Liver (tissue), 9 donors: ENCODE results near the gene CACNA1H. TPM values are rescaled to one million over a fixed set of nuclear protein-coding genes. Genes with fewer than 3 reads are reported as not detected.

Experiments
- DNase-seq: peaks from one replicate; pipeline ENCODE4 v3.0.0-alpha.2; 2017; ENCODE audit warnings: low spot score
- H3K27ac ChIP-seq, 2 donors: one replicate each; pipeline ENCODE4 v1.7.0; 2013; ENCODE audit warnings: inconsistent platforms in 2 of 2, low read length in 2 of 2, control low read depth in 1 of 2, low read depth in 1 of 2, mild to moderate bottlenecking in 1 of 2
- H3K27me3 ChIP-seq, 4 donors: one replicate each; pipeline versions ENCODE4 v1.6.1 to v1.7.0; 2013; ENCODE audit warnings: low read length in 3 of 4, inconsistent platforms in 1 of 4, mild to moderate bottlenecking in 1 of 4, moderate library complexity in 1 of 4; ENCODE audit not compliant: control insufficient read depth in 4 of 4, insufficient read depth in 4 of 4
- H3K36me3 ChIP-seq, 4 donors: one replicate each; pipeline versions ENCODE4 v1.6.1 to v1.7.0; 2013; ENCODE audit warnings: low read length in 3 of 4, mild to moderate bottlenecking in 3 of 4, low read depth in 1 of 4, moderate library complexity in 1 of 4; ENCODE audit not compliant: control insufficient read depth in 4 of 4, insufficient read depth in 3 of 4
- H3K4me1 ChIP-seq, 4 donors: one replicate each; pipeline versions ENCODE4 v1.6.1 to v1.7.0; 2013; ENCODE audit warnings: low read length in 3 of 4, mild to moderate bottlenecking in 3 of 4, moderate library complexity in 1 of 4; ENCODE audit not compliant: control insufficient read depth in 4 of 4, insufficient read depth in 4 of 4
- H3K4me3 ChIP-seq, 3 donors: one replicate each; pipeline versions ENCODE4 v1.6.1 to v1.7.0; 2013; ENCODE audit warnings: low read length in 3 of 3, control low read depth in 1 of 3, low read depth in 1 of 3, mild to moderate bottlenecking in 1 of 3
- H3K9ac ChIP-seq, 2 donors: one replicate each; pipeline ENCODE4 v1.7.0; 2013; ENCODE audit warnings: low read length in 2 of 2, mild to moderate bottlenecking in 2 of 2, moderate library complexity in 2 of 2, control low read depth in 1 of 2, low read depth in 1 of 2
- H3K9me3 ChIP-seq, 4 donors: one replicate each; pipeline versions ENCODE4 v1.6.1 to v1.7.0; 2013; ENCODE audit warnings: low read length in 3 of 4; ENCODE audit not compliant: control insufficient read depth in 4 of 4
- EGR1 ChIP-seq, 2 donors: IDR thresholded peaks; 2 replicates each; pipeline ENCODE4 v1.6.1; 2016 to 2018; ENCODE audit warnings: antibody characterized with exemption in 2 of 2, low read depth in 2 of 2
- FOXA2 ChIP-seq: IDR thresholded peaks from 2 replicates; pipeline ENCODE4 v1.6.1; 2016; ENCODE audit warnings: antibody characterized with exemption
- GABPA ChIP-seq, 2 donors: IDR thresholded peaks in 1 of 2; conservative IDR thresholded peaks in 1 of 2; 2 replicates each; pipeline ENCODE4 v1.6.1; 2016; ENCODE audit warnings: antibody characterized with exemption in 2 of 2, mild to moderate bottlenecking in 1 of 2, moderate library complexity in 1 of 2
- HNF4A ChIP-seq, 2 donors: conservative IDR thresholded peaks; 2 replicates each; pipeline ENCODE4 v1.6.1; 2016; ENCODE audit warnings: antibody characterized with exemption in 2 of 2, mild to moderate bottlenecking in 2 of 2
- HNF4G ChIP-seq: IDR thresholded peaks from 2 replicates; pipeline ENCODE4 v1.6.1; 2016; ENCODE audit warnings: antibody characterized with exemption
- JUND ChIP-seq, 2 donors: IDR thresholded peaks; 2 replicates each; pipeline ENCODE4 v1.6.1; 2016; ENCODE audit warnings: antibody characterized with exemption in 2 of 2
- NR2F2 ChIP-seq: IDR thresholded peaks from 2 replicates; pipeline ENCODE4 v1.6.1; 2016; ENCODE audit warnings: antibody characterized with exemption
- RXRA ChIP-seq, 2 donors: IDR thresholded peaks; 2 replicates each; pipeline ENCODE4 v1.6.1; 2017 to 2018; ENCODE audit warnings: antibody characterized with exemption in 2 of 2, mild to moderate bottlenecking in 1 of 2
- SP1 ChIP-seq: IDR thresholded peaks from 2 replicates; pipeline ENCODE4 v1.6.1; 2018; ENCODE audit warnings: antibody characterized with exemption, mild to moderate bottlenecking
- TAF1 ChIP-seq: conservative IDR thresholded peaks from 2 replicates; pipeline ENCODE4 v1.6.1; 2016; ENCODE audit warnings: antibody characterized with exemption, mild to moderate bottlenecking
- YY1 ChIP-seq: IDR thresholded peaks from 2 replicates; pipeline ENCODE4 v1.6.1; 2016; ENCODE audit warnings: antibody characterized with exemption, mild to moderate bottlenecking
- WGBS: extraction: QIAGEN DNeasy Blood & Tissue Kit; methylation state at CpG from one replicate; pipeline ENCODE4 v1.1.7; 2013; 5-methylcytosine and 5-hydroxymethylcytosine counted together
- polyA plus RNA-seq, 2 donors: library from polyadenylated mRNA; stranded (reverse) in 1 of 2; unstranded in 1 of 2; fragments of 200-250 nt in 1 of 2; fragments of >200 nt in 1 of 2; fragmentation: Nextera tagmentation in 1 of 2; extraction: Ambion mirVana in 1 of 2; gene quantifications; one replicate each; pipeline versions ENCODE4 v1.2.1 to v1.2.3, GENCODE V29; 2013 to 2015
- total RNA-seq, 2 donors: library from RNA; depleted of rRNA; stranded (reverse); fragments of >200 nt; gene quantifications; one replicate each; pipeline ENCODE4 v1.2.3, GENCODE V29; 2014
- TF ChIP-seq, protein P1 (sequence below): fragments of 150-350 bp; IDR thresholded peaks from 2 replicates; pipeline ENCODE4 v1.5.1; 2017; ENCODE audit warnings: improper control_type of control experiment, low read depth, low read length; ENCODE audit not compliant: missing input control
- TF ChIP-seq, protein P2 (sequence below): IDR thresholded peaks from 2 replicates; pipeline ENCODE4 v1.6.1; 2016; ENCODE audit warnings: antibody characterized with exemption
- TF ChIP-seq, protein P3 (sequence below): IDR thresholded peaks from 2 replicates; pipeline ENCODE4 v1.6.1; 2016; ENCODE audit warnings: antibody characterized with exemption
- TF ChIP-seq, protein P4 (sequence below): IDR thresholded peaks from 2 replicates; pipeline ENCODE4 v1.6.1; 2016; ENCODE audit warnings: antibody characterized with exemption, mild to moderate bottlenecking
- TF ChIP-seq, protein P5 (sequence below): IDR thresholded peaks from 2 replicates; pipeline ENCODE4 v1.6.1; 2016; ENCODE audit warnings: antibody characterized with exemption
- donor health status: healthy.
- donor health status: healthy.
- donor health status: healthy.
- donor health status: healthy.
- donor health status: healthy.

The CACNA1H gene
- total and polyA plus RNA-seq, 4 donors, result 0.21 to 8.5 (median 6.1) TPM

DNA sequence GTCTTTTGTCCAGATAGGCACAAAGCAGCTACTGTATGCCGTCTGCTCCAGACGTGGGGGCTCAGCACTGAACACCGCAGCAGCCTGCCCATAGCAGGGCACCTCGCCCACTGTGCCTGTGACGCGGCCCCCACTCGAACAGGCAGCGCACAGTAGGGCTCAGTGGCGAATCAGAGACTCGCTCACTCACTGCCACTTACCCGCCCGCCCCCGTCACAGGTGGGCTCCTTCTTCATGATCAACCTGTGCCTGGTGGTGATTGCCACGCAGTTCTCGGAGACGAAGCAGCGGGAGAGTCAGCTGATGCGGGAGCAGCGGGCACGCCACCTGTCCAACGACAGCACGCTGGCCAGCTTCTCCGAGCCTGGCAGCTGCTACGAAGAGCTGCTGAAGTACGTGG lies 48.5 kb downstream of the CACNA1H start:
- 95% methylated on average over 25 of the region's 25 CpGs for WGBS
- H3K4me1 ChIP-seq, result peaks cover 1 to 17% (median 10%) of the 10 kb centered on the region in 4 donors
- H3K27ac ChIP-seq, result no peak overlapping the region
- DNase-seq, result no peak
- H3K36me3 ChIP-seq, result peaks cover 0 to 38% (median 11%) of the 10 kb centered on the region in 4 donors
- no peaks in the 10 kb centered on the region for H3K9me3 ChIP-seq
- H3K4me3 ChIP-seq, result no peak overlapping the region
- no peak overlapping the region for H3K9ac ChIP-seq
- TF ChIP-seq HNF4G, result no peak
- no peak for TF ChIP-seq YY1
- TF ChIP-seq, protein P1, sequence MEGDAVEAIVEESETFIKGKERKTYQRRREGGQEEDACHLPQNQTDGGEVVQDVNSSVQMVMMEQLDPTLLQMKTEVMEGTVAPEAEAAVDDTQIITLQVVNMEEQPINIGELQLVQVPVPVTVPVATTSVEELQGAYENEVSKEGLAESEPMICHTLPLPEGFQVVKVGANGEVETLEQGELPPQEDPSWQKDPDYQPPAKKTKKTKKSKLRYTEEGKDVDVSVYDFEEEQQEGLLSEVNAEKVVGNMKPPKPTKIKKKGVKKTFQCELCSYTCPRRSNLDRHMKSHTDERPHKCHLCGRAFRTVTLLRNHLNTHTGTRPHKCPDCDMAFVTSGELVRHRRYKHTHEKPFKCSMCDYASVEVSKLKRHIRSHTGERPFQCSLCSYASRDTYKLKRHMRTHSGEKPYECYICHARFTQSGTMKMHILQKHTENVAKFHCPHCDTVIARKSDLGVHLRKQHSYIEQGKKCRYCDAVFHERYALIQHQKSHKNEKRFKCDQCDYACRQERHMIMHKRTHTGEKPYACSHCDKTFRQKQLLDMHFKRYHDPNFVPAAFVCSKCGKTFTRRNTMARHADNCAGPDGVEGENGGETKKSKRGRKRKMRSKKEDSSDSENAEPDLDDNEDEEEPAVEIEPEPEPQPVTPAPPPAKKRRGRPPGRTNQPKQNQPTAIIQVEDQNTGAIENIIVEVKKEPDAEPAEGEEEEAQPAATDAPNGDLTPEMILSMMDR, result no peak
- TF ChIP-seq, protein P2, sequence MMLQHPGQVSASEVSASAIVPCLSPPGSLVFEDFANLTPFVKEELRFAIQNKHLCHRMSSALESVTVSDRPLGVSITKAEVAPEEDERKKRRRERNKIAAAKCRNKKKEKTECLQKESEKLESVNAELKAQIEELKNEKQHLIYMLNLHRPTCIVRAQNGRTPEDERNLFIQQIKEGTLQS, result no peak
- no peak for TF ChIP-seq EGR1 (IDR thresholded peaks at IDR 0.05; ENCODE audit: low read depth in 2 of 2)
- H3K27me3 ChIP-seq, result no peaks in the 10 kb centered on the region

DNA sequence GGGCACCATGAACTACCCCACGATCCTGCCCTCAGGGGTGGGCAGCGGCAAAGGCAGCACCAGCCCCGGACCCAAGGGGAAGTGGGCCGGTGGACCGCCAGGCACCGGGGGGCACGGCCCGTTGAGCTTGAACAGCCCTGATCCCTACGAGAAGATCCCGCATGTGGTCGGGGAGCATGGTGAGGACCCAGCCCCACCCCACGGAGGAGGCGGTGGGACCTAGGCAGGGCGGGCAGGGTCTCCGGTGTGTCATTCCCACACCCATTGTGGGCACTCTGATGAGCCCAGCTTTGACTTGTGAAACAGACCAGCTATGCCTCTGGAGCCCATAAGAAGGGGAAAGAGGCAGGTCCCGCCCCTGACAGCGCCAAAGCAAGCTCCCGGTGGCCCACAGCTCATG lies 49.4 kb downstream of the CACNA1H start:
- Histone ChIP-seq H3K27ac (no peak overlapping the region), H3K9ac (no peak overlapping the region), H3K27me3 (no peaks in the 10 kb centered on the region), H3K36me3 (peaks cover 0 to 43% (median 12%) of the 10 kb centered on the region in 4 donors), H3K4me1 (peaks cover 1 to 10% (median 7%) of the 10 kb centered on the region in 4 donors), H3K9me3 (no peaks in the 10 kb centered on the region), H3K4me3 (no peak overlapping the region)
- no peak for DNase-seq
- 95% methylated on average over 18 of the region's 18 CpGs for WGBS
- TF ChIP-seq, protein P3, sequence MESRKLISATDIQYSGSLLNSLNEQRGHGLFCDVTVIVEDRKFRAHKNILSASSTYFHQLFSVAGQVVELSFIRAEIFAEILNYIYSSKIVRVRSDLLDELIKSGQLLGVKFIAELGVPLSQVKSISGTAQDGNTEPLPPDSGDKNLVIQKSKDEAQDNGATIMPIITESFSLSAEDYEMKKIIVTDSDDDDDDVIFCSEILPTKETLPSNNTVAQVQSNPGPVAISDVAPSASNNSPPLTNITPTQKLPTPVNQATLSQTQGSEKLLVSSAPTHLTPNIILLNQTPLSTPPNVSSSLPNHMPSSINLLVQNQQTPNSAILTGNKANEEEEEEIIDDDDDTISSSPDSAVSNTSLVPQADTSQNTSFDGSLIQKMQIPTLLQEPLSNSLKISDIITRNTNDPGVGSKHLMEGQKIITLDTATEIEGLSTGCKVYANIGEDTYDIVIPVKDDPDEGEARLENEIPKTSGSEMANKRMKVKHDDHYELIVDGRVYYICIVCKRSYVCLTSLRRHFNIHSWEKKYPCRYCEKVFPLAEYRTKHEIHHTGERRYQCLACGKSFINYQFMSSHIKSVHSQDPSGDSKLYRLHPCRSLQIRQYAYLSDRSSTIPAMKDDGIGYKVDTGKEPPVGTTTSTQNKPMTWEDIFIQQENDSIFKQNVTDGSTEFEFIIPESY, result no peak
- TF ChIP-seq FOXA2 (no peak), HNF4A (conservative IDR thresholded peaks at IDR 0.05) (no peak), TAF1 (no peak), HNF4G (no peak), NR2F2 (no peak), RXRA (IDR thresholded peaks at IDR 0.05) (no peak), JUND (IDR thresholded peaks at IDR 0.05) (no peak), YY1 (no peak), GABPA (IDR thresholded peaks at IDR 0.05 in 1 of 2, conservative IDR thresholded peaks at IDR 0.05 in 1 of 2) (no peak), SP1 (no peak), EGR1 (IDR thresholded peaks at IDR 0.05; ENCODE audit: low read depth in 2 of 2) (no peak)
- TF ChIP-seq, protein P1, result no peak
- TF ChIP-seq, protein P4, sequence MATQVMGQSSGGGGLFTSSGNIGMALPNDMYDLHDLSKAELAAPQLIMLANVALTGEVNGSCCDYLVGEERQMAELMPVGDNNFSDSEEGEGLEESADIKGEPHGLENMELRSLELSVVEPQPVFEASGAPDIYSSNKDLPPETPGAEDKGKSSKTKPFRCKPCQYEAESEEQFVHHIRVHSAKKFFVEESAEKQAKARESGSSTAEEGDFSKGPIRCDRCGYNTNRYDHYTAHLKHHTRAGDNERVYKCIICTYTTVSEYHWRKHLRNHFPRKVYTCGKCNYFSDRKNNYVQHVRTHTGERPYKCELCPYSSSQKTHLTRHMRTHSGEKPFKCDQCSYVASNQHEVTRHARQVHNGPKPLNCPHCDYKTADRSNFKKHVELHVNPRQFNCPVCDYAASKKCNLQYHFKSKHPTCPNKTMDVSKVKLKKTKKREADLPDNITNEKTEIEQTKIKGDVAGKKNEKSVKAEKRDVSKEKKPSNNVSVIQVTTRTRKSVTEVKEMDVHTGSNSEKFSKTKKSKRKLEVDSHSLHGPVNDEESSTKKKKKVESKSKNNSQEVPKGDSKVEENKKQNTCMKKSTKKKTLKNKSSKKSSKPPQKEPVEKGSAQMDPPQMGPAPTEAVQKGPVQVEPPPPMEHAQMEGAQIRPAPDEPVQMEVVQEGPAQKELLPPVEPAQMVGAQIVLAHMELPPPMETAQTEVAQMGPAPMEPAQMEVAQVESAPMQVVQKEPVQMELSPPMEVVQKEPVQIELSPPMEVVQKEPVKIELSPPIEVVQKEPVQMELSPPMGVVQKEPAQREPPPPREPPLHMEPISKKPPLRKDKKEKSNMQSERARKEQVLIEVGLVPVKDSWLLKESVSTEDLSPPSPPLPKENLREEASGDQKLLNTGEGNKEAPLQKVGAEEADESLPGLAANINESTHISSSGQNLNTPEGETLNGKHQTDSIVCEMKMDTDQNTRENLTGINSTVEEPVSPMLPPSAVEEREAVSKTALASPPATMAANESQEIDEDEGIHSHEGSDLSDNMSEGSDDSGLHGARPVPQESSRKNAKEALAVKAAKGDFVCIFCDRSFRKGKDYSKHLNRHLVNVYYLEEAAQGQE, result no peak
- TF ChIP-seq, protein P5, sequence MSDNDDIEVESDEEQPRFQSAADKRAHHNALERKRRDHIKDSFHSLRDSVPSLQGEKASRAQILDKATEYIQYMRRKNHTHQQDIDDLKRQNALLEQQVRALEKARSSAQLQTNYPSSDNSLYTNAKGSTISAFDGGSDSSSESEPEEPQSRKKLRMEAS, result no peak
- TF ChIP-seq, protein P2, result no peak
